ENCODE data around the gene FLYWCH1.

The FLYWCH1 gene

DNA sequence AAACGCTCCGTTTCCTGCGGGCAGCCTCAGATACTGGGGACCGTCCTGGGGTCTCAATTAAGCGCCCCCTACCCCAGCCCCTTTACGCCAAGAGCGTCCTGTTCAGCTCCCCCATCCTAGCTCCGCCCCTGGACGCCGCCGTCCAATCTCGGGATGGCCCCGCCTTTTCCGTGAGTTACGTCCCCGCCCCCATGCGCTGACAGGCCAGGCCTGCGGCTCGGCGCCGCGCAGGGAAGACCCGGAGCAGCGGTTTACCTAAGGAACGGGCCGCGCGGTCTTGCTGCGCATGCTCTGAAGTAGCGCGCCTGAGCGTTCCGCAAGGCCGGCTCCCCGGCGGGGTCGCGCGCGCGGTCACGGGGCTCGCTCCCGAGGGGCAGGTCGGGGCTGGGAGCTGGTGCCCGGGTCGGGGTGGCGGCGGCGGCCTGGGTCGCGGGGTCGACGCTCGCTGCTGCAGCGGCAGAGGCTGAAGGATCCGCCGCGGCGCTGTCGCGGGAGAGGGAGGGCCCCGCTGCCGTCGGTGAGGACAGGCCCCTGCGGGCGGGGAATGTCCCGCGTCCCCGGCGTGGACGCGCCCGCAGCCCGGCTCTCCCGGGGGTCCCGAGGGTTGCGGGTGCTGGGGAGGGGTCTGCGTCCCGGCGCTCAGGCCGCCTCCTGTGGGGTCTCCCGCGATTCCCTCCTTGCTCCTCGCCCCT is at the start of gene FLYWCH1:
Gene FLYWCH1 (plus strand): TSS at position 294 of the 692 bp plus-strand sequence. CDS start 17,755 bp downstream, outside the sequence.
- ATAC-seq = peak; percentile 99
- Mint-ChIP-seq H3K4me1 (peaks cover 27% of the 10 kb centered on the region), H3K27ac (peak within 1 kb of the TSS; percentile 72), H3K27me3 (no peaks in the 10 kb centered on the region), H3K36me3 (peaks cover 5% of the 10 kb centered on the region), H3K9me3 (no peaks in the 10 kb centered on the region), H3K4me3 (peak within 1 kb of the TSS; percentile 90)

GRCh38 chr16:2865651-2866050 is 46.1 kb upstream of the FLYWCH1 start:
- Mint-ChIP-seq H3K4me1 (peaks cover 6% of the 10 kb centered on the region), H3K27ac (no peak overlapping the region), H3K9me3 (no peaks in the 10 kb centered on the region), H3K36me3 (no peaks in the 10 kb centered on the region), H3K4me3 (no peak overlapping the region), H3K27me3 (peaks cover 21% of the 10 kb centered on the region)
- ATAC-seq = no peak

- peaks cover 6% of the 10 kb centered on the region for H3K4me1 Mint-ChIP-seq
- no peaks in the 10 kb centered on the region for H3K36me3 Mint-ChIP-seq
- H3K4me3 Mint-ChIP-seq = no peak overlapping the region
- no peak overlapping the region for H3K27ac Mint-ChIP-seq
- ATAC-seq = no peak
- peaks cover 21% of the 10 kb centered on the region for H3K27me3 Mint-ChIP-seq
- no peaks in the 10 kb centered on the region for H3K9me3 Mint-ChIP-seq
Measured at GRCh38 chr16:2866431-2866830, 45.3 kb upstream of the FLYWCH1 start.

GRCh38 chr16:2867661-2867986 is 44.1 kb upstream of the FLYWCH1 start:
- peaks cover 6% of the 10 kb centered on the region for H3K4me1 Mint-ChIP-seq
- peak overlapping the region; percentile 98 for H3K27ac Mint-ChIP-seq
- no peak for ATAC-seq
- no peaks in the 10 kb centered on the region for H3K9me3 Mint-ChIP-seq
- H3K27me3 Mint-ChIP-seq = peaks cover 21% of the 10 kb centered on the region
- no peaks in the 10 kb centered on the region for H3K36me3 Mint-ChIP-seq
- peak overlapping the region; percentile 99 for H3K4me3 Mint-ChIP-seq

- peaks cover 6% of the 10 kb centered on the region for H3K4me1 Mint-ChIP-seq
- peak; percentile 96 for ATAC-seq
- H3K27me3 Mint-ChIP-seq = peaks cover 21% of the 10 kb centered on the region
- peak overlapping the region; percentile 98 for H3K27ac Mint-ChIP-seq
- H3K4me3 Mint-ChIP-seq = peak overlapping the region; percentile 99
- H3K36me3 Mint-ChIP-seq = no peaks in the 10 kb centered on the region
- no peaks in the 10 kb centered on the region for H3K9me3 Mint-ChIP-seq
Measured at GRCh38 chr16:2867987-2868789, 43.5 kb upstream of the FLYWCH1 start.

DNA sequence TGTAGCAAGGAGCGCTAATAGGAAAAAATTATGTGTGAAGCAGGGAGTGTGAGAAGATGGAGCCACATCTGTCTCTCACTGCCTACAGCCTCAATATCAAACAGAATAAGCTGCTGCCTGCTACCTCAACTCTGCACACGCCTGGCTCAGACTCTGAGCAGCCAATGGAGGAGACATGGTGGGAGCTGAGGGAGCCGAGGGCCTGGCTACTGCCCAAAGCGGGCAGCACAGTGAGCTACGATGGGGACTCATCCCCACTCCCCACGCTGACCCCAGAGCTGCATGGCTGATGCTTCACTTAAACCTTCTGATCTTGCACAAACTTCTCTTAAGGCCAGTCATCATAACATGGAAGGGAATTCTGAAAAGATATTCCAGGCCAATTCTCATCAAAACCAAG is 39.8 kb upstream of the FLYWCH1 start:
- H3K36me3 Mint-ChIP-seq = no peaks in the 10 kb centered on the region
- no peaks in the 10 kb centered on the region for H3K9me3 Mint-ChIP-seq
- no peak overlapping the region for H3K27ac Mint-ChIP-seq
- no peak for ATAC-seq
- no peak overlapping the region for H3K4me3 Mint-ChIP-seq
- peaks cover 11% of the 10 kb centered on the region for H3K4me1 Mint-ChIP-seq
- H3K27me3 Mint-ChIP-seq = peaks cover 21% of the 10 kb centered on the region

GRCh38 chr16:2874032-2874911 is 37.5 kb upstream of the FLYWCH1 start:
- Mint-ChIP-seq H3K4me3 (no peak overlapping the region), H3K9me3 (no peaks in the 10 kb centered on the region), H3K36me3 (no peaks in the 10 kb centered on the region), H3K4me1 (peaks cover 5% of the 10 kb centered on the region), H3K27ac (no peak overlapping the region), H3K27me3 (peaks cover 21% of the 10 kb centered on the region)
- no peak for ATAC-seq

DNA sequence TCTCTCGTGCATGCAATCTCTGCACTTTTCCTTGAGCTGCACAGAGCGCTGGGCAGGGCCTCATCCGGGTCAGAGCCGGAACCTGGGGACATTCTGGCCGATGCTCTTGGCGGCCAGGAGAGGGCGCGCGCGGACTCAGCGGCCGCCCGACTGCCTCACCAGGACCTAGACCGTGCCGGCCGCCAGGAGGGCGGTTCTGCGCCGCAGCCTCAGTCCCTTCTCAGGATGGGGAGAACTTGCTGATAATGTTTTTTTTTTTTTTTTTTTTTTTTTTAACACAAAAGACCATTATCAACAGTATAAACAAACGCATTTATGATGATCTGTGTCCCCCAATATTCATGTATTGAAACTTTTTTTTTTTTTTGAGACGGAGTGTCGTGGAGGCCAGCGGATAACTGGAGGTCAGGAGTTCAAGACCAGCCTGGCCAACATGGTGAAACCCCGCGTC is 36.8 kb upstream of the FLYWCH1 start:
- no peak overlapping the region for H3K27ac Mint-ChIP-seq
- H3K36me3 Mint-ChIP-seq = peaks cover 4% of the 10 kb centered on the region
- peaks cover 5% of the 10 kb centered on the region for H3K4me1 Mint-ChIP-seq
- no peak overlapping the region for H3K4me3 Mint-ChIP-seq
- ATAC-seq = peak; percentile 99
- H3K9me3 Mint-ChIP-seq = no peaks in the 10 kb centered on the region
- H3K27me3 Mint-ChIP-seq = peaks cover 16% of the 10 kb centered on the region

- Mint-ChIP-seq H3K9me3 (no peaks in the 10 kb centered on the region), H3K27me3 (no peaks in the 10 kb centered on the region), H3K4me3 (no peak overlapping the region), H3K4me1 (peaks cover 11% of the 10 kb centered on the region), H3K36me3 (peaks cover 4% of the 10 kb centered on the region), H3K27ac (no peak overlapping the region)
- no peak for ATAC-seq
Measured at GRCh38 chr16:2879854-2880508, 31.8 kb upstream of the FLYWCH1 start.

- peak overlapping the region; percentile 85 for H3K4me3 Mint-ChIP-seq
- no peaks in the 10 kb centered on the region for H3K27me3 Mint-ChIP-seq
- H3K9me3 Mint-ChIP-seq = no peaks in the 10 kb centered on the region
- peaks cover 4% of the 10 kb centered on the region for H3K36me3 Mint-ChIP-seq
- H3K4me1 Mint-ChIP-seq = peaks cover 10% of the 10 kb centered on the region
- ATAC-seq = peak; percentile 38
- H3K27ac Mint-ChIP-seq = peak overlapping the region; percentile 86
Measured at GRCh38 chr16:2881783-2882649, 29.7 kb upstream of the FLYWCH1 start.

- no peaks in the 10 kb centered on the region for H3K9me3 Mint-ChIP-seq
- peak; percentile 98 for ATAC-seq
- peak within 1 kb of the TSS; percentile 86 for H3K27ac Mint-ChIP-seq
- H3K27me3 Mint-ChIP-seq = no peaks in the 10 kb centered on the region
- peaks cover 10% of the 10 kb centered on the region for H3K4me1 Mint-ChIP-seq
- peak within 1 kb of the TSS; percentile 85 for H3K4me3 Mint-ChIP-seq
- H3K36me3 Mint-ChIP-seq = peaks cover 4% of the 10 kb centered on the region
Measured at GRCh38 chr16:2882650-2883457, 28.9 kb upstream of the FLYWCH1 start, which contains the start of gene FLYWCH2. Gene FLYWCH2, plus strand, starts transcription at chr16:2883215. Its CDS starts 13,235 bp downstream, at chr16:2896450.

- Mint-ChIP-seq H3K27ac (peak overlapping the region; percentile 86), H3K4me1 (peaks cover 10% of the 10 kb centered on the region), H3K36me3 (peaks cover 4% of the 10 kb centered on the region), H3K4me3 (peak overlapping the region; percentile 85), H3K27me3 (no peaks in the 10 kb centered on the region), H3K9me3 (no peaks in the 10 kb centered on the region)
- ATAC-seq = no peak
Measured at GRCh38 chr16:2883458-2883908, 28.2 kb upstream of the FLYWCH1 start.

GRCh38 chr16:2884041-2884451 is 27.7 kb upstream of the FLYWCH1 start:
- Mint-ChIP-seq H3K27me3 (no peaks in the 10 kb centered on the region), H3K4me1 (peaks cover 10% of the 10 kb centered on the region), H3K36me3 (peaks cover 4% of the 10 kb centered on the region), H3K9me3 (no peaks in the 10 kb centered on the region), H3K4me3 (peak overlapping the region; percentile 85), H3K27ac (peak overlapping the region; percentile 86)
- no peak for ATAC-seq
